Pulmonary artery endothelial cell (primary cell): ENCODE data around the gene KRTAP5-7. TPM values are rescaled to one million over a fixed set of nuclear protein-coding genes. Genes with fewer than 3 reads are reported as not detected.
A peak's percentile ranks its signal among the peaks of the same experiment; 100 is the strongest.
"Not testable (repeated sequence)": the region's sequence is repeated elsewhere in the genome, so short reads cannot be mapped to it uniquely, and the experiment has no call there.

Experiments
- DNase-seq: peaks from one replicate; pipeline ENCODE4 v3.0.0-alpha.2; 2011; ENCODE audit warnings: low read depth, low spot score
- total RNA-seq: library from RNA; depleted of rRNA; stranded (reverse); fragments of >200 nt; gene quantifications from 2 replicates; pipeline ENCODE4 v1.2.3, GENCODE V29; 2014

The KRTAP5-7 gene, protein sequence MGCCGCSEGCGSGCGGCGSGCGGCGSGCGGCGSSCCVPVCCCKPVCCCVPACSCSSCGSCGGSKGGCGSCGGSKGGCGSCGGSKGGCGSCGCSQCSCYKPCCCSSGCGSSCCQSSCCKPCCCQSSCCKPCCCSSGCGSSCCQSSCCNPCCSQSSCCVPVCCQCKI
- not detected in 2 replicates for total RNA-seq

DNA sequence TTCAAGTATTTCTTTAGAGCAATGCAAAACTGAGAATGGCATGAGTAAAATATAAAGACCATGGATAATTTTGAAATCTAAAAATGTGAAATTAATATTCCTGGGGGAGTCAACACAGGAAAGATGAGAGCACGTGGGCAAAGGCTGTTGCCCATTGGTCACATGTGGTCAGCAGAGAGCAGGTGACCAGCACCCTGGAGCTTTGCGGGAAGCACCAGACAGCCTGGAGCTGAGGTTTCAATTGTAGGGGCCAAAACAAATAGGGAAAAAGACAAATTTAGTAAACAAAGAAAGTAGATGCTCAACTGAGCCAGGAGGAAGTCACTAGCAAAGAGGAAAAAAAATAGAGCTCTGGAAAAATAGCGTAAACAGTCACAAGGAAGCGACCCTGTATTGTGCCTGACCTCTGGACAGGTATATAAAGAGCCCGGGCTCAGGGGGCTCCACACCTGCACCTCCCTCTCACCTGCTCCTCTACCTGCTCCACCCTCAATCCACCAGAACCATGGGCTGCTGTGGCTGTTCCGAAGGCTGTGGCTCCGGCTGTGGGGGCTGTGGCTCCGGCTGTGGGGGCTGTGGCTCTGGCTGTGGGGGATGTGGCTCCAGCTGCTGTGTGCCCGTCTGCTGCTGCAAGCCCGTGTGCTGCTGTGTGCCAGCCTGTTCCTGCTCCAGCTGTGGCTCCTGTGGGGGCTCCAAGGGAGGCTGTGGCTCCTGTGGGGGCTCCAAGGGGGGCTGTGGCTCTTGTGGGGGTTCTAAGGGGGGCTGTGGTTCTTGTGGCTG lies at the start of gene KRTAP5-7:
TSS of gene KRTAP5-7 (plus strand) at position 472 of the 780 bp plus-strand sequence. CDS start at position 506, 34 bp downstream.
- DNase-seq: not testable (repeated sequence)

DNA sequence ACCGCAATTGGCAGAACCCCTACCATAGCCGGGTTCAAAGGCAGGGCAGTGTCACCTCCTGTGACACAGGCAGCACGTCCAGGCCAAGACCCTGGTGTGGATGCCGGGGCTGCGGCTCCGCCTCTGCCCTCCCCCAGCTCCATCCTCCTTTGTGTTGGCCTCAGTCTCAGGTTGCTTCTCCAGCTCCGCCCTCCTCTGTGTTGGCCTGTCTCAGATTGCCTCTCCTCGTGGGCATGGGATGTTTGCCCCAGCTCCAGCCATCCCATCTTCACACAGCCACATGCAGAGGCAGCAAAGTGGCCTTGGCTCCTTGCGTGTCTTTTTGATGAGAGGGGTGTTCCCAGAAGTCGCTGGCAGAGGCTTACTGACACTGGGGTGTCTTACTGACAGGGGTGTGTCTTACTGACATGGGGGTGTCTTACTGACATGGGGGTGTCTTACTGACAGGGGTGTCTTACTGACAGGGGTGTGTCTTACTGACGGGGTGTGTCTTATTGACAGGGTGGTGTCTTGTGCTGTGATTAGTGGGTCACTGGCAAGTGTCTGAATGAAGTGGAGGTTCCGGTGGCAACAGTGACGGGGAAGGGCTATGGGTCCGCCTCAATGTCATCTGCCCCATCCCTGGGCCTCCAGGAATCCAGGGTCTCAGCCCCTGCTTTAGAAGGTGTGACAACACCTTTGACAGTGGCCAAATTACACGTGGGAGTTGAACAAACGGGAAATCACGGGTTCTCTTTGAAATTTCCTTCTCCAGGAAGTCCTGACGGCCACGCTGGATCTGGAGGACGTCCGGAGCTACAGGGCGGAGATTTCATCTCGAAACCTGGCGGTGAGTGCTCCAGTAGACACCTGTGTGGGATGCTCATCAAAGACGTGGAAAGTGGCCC lies 49.2 kb upstream of the KRTAP5-7 start:
- no peak for DNase-seq

DNA sequence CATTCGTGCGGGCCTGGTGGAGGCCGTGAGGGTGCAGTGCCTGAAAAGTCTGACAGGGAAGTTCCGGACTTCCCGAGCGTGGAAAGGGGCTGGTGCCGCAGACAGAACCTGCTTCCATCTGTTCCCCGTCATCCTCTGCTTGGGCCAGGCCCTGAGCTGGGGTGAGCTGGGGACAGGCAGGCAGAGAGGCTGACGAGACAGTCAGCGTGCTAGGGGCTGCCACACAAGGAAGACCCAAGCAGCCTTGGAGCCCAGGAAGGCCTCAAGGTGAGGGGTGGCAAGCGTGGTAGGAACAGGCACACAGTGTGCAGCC lies 48.6 kb upstream of the KRTAP5-7 start:
- DNase-seq: no peak

DNA sequence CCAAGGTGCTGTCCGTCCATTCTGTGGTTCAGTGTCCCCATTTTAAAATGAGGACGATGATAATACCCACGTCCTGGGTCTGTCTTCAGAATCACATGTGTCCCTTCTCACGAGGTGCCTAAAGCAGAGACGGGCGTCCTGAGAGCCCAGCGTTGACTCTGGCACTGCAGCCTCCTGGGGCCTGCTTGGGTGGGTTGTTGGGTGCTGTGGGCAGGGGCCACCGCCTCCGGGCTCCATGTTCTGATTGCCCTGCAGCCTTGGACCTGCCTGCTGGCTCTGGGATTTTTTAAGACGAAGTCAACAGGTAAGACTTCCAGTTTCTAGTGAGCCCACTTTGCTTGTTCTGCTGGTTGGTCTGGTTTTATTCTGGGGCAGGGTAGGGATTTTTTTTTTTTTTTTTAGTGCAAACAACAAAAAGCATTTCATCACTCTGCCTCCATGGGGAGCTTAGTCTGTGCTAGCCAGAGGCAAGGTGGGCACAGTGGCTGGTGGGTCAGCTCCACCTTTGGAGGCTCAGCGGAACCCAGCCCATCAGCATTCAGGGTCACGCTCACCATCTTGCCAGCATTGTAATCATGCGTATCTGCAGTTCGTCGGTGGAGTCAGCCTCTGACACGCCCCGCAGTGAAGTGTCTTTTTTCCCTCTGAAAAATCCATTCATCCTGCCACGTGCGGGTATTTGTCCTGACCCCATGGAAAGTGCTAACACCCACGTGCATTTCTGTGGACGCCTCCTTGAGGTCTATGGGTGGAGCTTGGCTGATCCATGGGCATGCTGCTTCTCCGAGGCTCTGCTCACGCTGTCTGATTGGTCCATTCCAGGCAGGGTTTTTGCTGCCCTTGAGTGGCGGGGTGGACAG lies 45.7 kb upstream of the KRTAP5-7 start:
- no peak for DNase-seq

DNA sequence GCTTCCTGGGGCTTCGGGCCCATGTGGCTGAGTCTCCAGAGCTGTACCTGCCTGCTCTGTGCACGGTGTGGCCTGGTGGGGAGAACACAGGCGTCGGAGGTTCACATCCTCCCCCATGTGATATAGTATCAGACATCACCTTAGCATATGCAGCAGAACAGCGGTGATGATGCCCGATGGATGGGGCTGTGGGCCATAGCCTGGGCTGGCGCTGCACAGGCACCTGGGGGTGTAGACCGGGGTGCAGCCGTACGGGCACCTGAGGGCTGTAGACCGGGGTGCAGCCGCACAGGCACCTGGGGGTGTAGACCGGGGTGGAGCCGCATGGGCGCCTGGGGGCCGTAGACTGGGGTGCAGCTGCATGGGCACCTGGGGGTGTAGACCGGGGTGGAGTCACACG lies 44.9 kb upstream of the KRTAP5-7 start:
- DNase-seq: no peak

DNA sequence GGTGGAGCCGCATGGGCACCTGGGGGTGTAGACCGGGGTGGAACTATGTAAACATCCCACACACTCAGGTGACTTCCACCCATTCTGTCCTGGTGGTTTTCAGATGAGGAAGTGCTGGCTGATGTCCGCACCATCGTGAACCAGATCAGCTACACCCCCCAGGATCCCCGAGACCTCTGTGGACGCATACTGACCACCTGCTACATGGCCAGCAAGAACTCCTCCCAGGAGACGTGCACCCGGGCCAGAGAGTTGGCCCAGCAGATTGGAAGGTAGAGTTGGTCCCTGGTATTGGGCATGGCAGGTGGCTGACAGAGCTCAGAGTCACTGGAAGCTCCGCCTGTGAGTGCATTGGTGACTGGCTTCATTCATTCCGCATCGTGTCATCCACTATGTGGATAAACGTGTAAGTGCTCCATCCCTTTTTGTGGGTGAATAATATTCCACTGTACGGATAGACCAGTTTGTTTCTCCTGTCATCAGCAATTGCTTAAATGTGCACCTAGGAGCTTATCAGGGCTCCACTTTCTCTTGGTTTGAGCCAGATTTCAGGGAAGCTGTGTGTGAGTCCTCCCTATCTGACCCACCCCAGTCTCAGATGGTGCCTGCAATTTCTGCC lies 44.2 kb upstream of the KRTAP5-7 start:
- no peak for DNase-seq

DNA sequence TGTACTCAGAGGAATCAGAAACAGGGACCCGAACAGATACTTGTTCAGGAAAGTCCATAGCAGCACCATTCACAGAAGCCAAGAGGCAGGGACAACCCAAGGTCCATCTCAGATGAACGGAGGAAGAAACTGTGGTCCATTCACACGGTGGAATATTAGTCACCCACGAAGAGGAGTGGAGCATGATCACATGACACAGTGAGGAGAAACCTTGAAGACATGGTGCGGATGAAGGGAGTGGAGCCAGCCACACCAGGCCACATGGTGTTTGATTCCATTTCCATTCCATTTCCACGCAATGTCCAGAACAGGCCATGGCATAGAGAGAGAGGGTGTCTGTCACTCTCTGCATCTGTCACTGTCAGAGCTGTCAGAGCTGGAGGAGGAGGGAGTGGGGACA lies 43.4 kb upstream of the KRTAP5-7 start:
- DNase-seq: no peak

DNA sequence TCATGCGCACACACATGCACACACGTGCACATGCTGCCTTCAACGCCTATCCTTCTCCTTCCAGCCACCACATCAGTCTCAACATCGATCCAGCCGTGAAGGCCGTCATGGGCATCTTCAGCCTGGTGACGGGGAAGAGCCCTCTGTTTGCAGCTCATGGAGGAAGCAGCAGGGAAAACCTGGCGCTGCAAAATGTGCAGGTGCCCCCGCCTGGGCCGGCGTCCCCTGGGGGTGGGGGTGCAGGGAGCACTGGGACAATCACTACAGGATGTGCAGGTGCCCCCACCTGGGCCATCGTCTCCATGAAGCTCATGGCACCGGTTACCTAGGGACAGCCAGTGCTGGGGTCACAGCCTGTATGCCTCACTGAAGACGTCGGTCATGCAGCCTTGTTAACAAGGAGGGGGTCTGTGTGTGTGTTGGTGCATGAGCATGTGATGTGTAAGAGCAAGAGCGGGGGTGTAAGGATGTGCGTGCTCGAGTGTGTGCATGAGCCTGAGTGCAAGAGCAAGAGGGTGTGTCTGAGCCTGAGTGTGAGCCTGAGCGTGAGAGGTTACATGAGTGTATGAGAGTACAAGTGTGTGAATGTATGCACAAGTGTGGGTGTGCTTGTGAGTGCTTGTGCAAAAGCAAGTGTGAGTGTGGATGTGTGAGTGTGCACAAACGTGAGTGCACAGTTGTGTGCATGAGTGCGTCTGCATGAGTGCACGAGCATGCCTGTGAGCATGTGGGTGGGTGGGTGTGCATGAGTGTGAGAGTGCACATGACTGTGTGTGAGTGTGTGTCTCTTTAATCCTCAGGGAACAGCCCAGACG lies 42.6 kb upstream of the KRTAP5-7 start:
- no peak for DNase-seq

DNA sequence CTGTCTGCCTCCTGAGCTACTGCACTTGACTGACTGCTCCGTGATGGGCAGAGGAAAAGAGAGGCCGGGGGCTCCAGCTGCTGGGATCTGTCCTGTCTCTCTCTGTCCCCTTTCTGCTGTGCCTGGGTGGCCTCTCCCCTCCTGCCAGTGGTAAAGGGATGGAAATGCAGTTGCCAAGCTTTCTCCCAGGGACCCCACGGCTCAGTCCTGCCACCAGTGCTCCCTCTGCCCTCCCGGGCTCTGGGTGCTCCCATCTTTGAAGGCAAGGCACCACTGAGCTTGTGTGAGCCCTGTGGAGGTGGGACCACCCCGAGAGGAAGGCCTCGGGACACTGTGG lies 42.0 kb upstream of the KRTAP5-7 start:
- DNase-seq: no peak

DNA sequence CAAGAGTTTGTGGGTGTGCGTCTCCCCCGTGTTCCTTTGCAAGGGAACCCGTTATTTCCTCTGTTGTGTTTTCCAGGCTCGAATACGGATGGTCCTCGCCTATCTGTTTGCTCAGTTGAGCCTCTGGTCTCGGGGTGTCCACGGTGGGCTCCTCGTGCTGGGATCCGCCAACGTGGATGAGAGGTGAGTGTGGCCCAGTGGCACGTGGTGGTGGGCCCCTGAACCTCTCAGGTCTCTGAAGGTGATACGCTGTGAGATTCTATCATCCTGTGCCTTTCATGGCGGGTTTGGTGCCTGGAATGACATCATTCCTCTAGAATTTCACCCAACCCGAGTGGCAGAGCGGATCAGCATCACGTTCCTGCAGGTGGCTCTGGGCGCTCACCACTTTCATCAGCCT lies 41.6 kb upstream of the KRTAP5-7 start:
- DNase-seq: no peak

DNA sequence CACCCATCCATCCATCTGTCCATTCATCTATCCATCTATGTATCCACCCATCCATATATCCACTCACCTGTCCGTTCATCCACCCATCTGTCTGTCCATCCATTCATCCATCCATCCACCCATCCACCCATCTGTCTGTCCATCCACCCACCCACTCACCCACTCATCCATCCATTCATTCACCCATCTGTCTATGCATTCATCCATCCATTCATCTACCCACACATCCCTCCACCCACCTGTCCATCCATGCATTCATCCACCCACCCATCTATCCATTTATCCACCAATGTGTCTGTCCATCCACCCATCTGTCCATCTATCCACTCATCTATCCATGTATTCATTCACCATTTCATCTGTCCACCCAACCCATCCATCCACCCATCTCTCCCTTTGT lies 40.7 kb upstream of the KRTAP5-7 start:
- DNase-seq: no peak

DNA sequence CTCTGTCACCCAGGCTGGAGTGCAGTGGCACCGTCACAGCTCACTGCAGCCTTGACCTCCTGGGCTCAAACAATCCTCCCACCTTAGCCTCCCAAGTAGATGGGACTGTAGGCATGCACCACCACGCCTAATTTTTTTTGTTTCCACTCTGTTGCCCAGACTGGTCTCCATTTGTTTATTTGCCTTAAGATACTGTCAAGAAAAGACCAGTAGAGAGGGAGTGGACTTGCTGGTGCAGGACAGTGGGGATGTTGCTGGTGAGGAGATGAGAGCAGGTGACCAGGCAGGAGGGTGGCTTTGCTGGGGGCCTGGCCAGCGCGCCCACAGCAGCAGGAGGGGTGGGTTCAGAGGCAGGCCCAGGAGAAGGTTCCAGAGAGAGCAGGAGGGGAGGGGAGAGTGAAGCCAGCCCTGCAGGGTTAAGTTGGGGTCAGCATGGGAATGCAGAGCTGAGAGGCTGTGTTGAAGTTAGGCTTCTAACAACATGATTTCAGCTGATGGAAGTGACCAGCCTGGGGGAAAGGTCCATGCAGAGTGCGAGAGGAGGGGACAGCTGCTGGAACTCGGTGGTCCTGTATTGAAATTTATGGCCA lies 38.3 kb upstream of the KRTAP5-7 start:
- DNase-seq: no peak

DNA sequence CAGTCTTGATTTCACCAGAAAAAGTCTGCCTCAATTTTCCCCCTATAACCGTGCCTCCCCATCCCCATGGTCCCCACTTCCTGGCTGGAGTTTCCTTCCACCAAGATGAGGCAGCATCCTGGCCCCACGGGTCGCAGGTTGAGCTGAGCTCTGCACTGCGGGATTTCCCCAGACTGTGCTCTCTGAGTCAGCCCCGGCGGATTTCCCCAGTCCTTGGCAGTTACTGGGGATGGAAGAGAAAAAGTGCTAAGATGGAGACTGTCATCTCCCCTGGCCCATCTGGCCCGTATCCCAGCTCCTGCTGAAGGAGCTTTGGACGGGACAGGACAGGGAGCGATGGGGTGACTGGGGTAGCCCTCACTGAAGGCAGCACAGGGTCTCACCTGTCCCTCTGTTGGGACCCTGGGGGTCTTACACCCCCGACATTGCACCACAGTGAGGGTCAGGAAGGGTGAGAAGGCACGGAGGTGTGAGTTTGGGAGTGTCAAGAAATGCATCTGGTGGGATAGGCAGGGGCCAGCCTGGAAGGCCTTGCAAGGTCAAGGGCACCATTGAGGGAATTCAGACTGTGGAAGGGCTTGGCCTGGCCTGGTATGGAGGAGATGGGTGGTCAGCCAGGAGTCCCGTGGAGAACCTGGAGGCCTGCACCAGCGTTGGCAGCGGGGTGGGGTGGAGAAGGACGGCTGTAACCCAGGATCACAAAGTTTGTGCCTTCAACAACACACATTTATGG lies 37.6 kb upstream of the KRTAP5-7 start:
- peak; percentile 55 for DNase-seq

DNA sequence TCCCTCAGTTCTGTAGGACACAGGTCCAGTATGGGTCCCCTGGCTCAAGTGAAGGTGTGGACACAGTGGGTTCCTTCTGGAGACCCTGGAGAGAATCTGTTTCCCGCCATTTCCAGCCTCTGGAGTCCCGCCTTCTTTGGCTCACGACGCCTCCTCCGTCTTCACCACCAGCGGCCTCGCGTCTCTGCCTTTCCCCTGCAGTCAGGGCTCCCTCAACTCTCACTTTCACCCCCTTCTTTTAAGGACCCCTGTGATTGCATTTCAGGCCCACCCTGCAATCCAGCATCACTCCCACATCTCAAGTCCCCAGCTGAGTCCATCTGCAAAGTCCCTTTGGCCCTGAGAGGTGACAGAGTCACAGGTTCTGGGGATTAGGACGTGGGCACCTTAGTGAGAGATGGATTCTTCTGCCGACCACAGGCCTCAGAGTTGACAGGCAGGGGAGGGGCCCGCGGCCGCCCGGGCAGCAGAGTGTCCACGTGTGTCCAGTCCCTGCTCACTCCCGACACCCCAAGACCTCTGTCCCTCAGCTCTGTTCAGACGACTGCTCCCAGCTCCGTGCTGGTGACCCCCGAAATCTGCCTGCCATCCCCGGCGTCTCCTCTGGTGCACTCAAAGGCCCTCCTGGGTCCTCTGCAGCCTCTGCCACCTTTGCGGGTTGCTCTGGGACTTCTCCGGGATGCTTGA lies 36.9 kb upstream of the KRTAP5-7 start:
- DNase-seq: no peak

DNA sequence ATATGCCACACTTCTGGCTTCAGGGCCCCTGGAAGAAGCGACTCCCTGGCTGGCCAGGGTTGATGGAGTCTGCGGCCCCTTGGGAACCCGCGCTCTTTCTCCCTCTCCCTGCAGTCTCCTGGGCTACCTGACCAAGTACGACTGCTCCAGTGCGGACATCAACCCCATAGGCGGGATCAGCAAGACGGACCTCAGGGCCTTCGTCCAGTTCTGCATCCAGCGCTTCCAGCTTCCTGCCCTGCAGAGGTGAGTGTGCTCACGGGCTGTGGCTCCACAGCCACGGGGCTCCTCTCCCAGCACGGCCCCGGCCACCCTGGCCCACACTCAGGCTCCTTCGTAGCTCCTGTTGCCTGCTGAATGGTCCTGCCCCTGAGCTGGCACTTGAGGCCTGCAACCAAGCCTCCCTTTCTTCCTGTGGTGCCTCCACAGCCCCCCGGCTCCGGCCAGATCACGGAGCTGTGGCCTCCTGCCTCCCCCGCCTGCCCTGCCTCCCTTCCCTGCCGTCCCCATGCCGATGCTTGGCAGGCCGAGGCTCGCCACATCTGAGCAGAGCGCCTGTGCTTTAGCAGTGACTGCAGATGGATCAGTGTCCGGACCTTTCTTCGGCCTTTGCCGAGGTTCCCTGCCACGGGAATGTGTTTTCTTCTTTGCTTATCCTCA lies 36.2 kb upstream of the KRTAP5-7 start:
- DNase-seq: no peak

DNA sequence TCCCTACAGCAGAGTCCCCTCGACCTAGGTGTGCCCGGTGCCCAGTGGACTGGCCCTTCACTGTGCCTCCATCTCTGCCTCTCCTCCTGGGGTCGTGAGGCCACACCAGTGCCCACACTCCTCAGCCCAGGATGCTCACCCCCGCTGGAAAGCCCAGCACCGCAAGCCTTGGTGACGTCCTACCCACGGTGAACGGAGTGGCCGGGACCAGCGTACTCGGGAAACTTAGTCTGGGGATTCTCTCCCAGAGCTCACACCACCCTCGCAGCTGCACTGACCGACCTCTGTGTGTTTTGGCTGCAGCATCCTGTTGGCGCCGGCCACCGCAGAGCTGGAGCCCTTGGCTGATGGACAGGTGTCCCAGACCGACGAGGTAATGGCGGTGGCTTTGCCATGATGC lies 35.5 kb upstream of the KRTAP5-7 start:
- no peak for DNase-seq

DNA sequence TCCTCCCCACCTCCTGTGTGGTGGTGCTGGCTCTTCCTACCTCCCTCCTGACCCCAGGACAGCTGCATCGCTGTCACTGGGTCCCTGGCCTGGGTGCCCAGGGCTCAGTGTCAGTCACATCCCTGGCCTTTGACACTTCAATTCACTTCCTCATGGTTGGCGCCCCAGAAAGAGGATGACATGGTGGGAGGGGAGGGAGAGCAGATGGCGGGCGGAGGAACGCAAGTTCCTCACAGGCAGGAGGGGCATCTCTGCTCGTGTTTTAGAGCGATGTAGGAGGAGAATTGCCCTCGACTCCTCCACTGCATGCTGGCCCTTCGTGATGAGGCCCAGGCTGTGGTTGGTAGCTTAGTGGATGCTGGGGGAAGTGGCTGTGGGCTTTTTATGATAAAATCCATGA lies 35.1 kb upstream of the KRTAP5-7 start:
- no peak for DNase-seq
